ENCODE data around the gene KLHL36.

- TF ChIP-seq CTCF (IDR thresholded peaks at IDR 0.05) (no peak), TCF7L2 (IDR thresholded peaks at IDR 0.05; ENCODE audit: low read depth, low read length) (no peak)
Measured at GRCh38 chr16:84614623-84614967, 33.7 kb upstream of the KLHL36 start.
